WTC11 (cell line): ENCODE data around the gene ADGRL3. TPM values are rescaled to one million over a fixed set of nuclear protein-coding genes. Genes with fewer than 3 reads are reported as not detected.

Source experiments
- ATAC-seq: fragments of 200-7000 bp; cut with Tn5 transposase; 2 replicates; pipeline ENCODE4 v1.10.0; 2021; ENCODE audit warnings: mild to moderate bottlenecking, moderate library complexity
- CTCF ChIA-PET: fragments of 300-600 bp; sonication (Branson Sonifier 250); formaldehyde crosslinking; loops from one replicate; lab custom pipeline; 2021; ENCODE audit warnings: antibody characterized with exemption; lab: Charles Lee
- POLR2A ChIA-PET: fragments of 350-600 bp; sonication (Branson Sonifier 250); formaldehyde crosslinking; loops from one replicate; lab custom pipeline; 2021; ENCODE audit warnings: antibody characterized with exemption; lab: Charles Lee
- DNase-seq: peaks from one replicate; pipeline ENCODE4 v3.0.0; 2021; ENCODE audit warnings: low spot score
- H3K27ac Mint-ChIP-seq: 2 replicates; pipeline ENCODE4 v1.8.0; 2021; ENCODE audit warnings: mixed read lengths
- H3K27me3 Mint-ChIP-seq: 2 replicates; pipeline ENCODE4 v1.8.0; 2021; ENCODE audit warnings: low read depth, mild to moderate bottlenecking, moderate library complexity, mixed read lengths
- H3K36me3 Mint-ChIP-seq: 2 replicates; pipeline ENCODE4 v1.8.0; 2021; ENCODE audit warnings: mixed read lengths
- H3K4me1 Mint-ChIP-seq: 2 replicates; pipeline ENCODE4 v1.8.0; 2022; ENCODE audit warnings: mixed read lengths
- H3K4me3 Mint-ChIP-seq: 2 replicates; pipeline ENCODE4 v1.8.0; 2021; ENCODE audit warnings: mild to moderate bottlenecking, moderate library complexity, mixed read lengths
- H3K9me3 Mint-ChIP-seq: 2 replicates; pipeline ENCODE4 v1.8.0; 2021; ENCODE audit warnings: mixed read lengths
- ETV6 ChIP-seq: sonication (generic); formaldehyde crosslinking; IDR thresholded peaks from 2 replicates; pipeline ENCODE4 v1.8.1; 2022; ENCODE audit warnings: mild to moderate bottlenecking, missing genetic modification reagents
- FOXP1 ChIP-seq: sonication (generic); formaldehyde crosslinking; IDR thresholded peaks from 2 replicates; pipeline ENCODE4 v1.8.0; 2022; ENCODE audit warnings: missing genetic modification reagents, mild to moderate bottlenecking, moderate library complexity, borderline replicate concordance
- GTF2I ChIP-seq: fragments of 250-450 bp; sonication (Bioruptor Pico); conservative IDR thresholded peaks from 2 replicates; pipeline ENCODE4 v1.4.0; 2021; ENCODE audit warnings: mild to moderate bottlenecking
- JUN ChIP-seq: sonication (generic); formaldehyde crosslinking; IDR thresholded peaks from 2 replicates; pipeline ENCODE4 v1.8.0; 2023; ENCODE audit warnings: mild to moderate bottlenecking, missing genetic modification reagents
- SMAD4 ChIP-seq: sonication (generic); formaldehyde crosslinking; IDR thresholded peaks from 2 replicates; pipeline ENCODE4 v1.8.0; 2022; ENCODE audit warnings: mild to moderate bottlenecking, missing genetic modification reagents
- SOX15 ChIP-seq: fragments of 250-450 bp; sonication (Bioruptor Pico); IDR thresholded peaks from 2 replicates; pipeline ENCODE4 v1.9.0; 2021; ENCODE audit warnings: mild to moderate bottlenecking
- ZNF138 ChIP-seq: sonication (generic); formaldehyde crosslinking; conservative IDR thresholded peaks from 2 replicates; pipeline ENCODE4 v1.8.1; 2022; ENCODE audit warnings: mild to moderate bottlenecking, moderate library complexity, missing genetic modification reagents
- ZNF263 ChIP-seq: sonication (generic); formaldehyde crosslinking; IDR thresholded peaks from 2 replicates; pipeline ENCODE4 v1.8.1; 2022; ENCODE audit warnings: low read depth, mild to moderate bottlenecking, moderate library complexity, missing genetic modification reagents
- total RNA-seq: library from RNA; stranded (reverse); gene quantifications from 3 replicates; pipeline ENCODE4 v1.2.3, GENCODE V29; 2021
- TF ChIP-seq, protein P1 (sequence below): fragments of 250-450 bp; sonication (Bioruptor Pico); IDR thresholded peaks from 2 replicates; pipeline ENCODE4 v1.8.0; 2021; ENCODE audit warnings: mild to moderate bottlenecking
- TF ChIP-seq, protein P2 (sequence below): fragments of 250-450 bp; sonication (Bioruptor Pico); IDR thresholded peaks from 2 replicates; pipeline ENCODE4 v1.9.0; 2021; ENCODE audit warnings: mild to moderate bottlenecking
- TF ChIP-seq, protein P3 (sequence below): sonication (generic); formaldehyde crosslinking; IDR thresholded peaks from 2 replicates; pipeline ENCODE4 v1.8.0; 2022; ENCODE audit warnings: missing genetic modification reagents
- TF ChIP-seq, protein P4 (sequence below): fragments of 200-600 bp; IDR thresholded peaks from 2 replicates; pipeline ENCODE4 v1.8.0; 2022; ENCODE audit warnings: antibody characterized with exemption
- TF ChIP-seq, protein P5 (sequence below): sonication (generic); formaldehyde crosslinking; conservative IDR thresholded peaks from 2 replicates; pipeline ENCODE4 v1.8.1; 2023; ENCODE audit warnings: mild to moderate bottlenecking, low read depth, missing genetic modification reagents, moderate library complexity
- TF ChIP-seq, protein P6 (sequence below): sonication (generic); formaldehyde crosslinking; IDR thresholded peaks from 2 replicates; pipeline ENCODE4 v1.8.0; 2023; ENCODE audit warnings: missing genetic modification reagents
- TF ChIP-seq, protein P7 (sequence below): sonication (generic); formaldehyde crosslinking; IDR thresholded peaks from 2 replicates; pipeline ENCODE4 v1.8.0; 2023; ENCODE audit warnings: mild to moderate bottlenecking, missing genetic modification reagents

ADGRL3 gene
- total RNA-seq, 1 experiment from 2014 or later = 8.7 TPM

DNA sequence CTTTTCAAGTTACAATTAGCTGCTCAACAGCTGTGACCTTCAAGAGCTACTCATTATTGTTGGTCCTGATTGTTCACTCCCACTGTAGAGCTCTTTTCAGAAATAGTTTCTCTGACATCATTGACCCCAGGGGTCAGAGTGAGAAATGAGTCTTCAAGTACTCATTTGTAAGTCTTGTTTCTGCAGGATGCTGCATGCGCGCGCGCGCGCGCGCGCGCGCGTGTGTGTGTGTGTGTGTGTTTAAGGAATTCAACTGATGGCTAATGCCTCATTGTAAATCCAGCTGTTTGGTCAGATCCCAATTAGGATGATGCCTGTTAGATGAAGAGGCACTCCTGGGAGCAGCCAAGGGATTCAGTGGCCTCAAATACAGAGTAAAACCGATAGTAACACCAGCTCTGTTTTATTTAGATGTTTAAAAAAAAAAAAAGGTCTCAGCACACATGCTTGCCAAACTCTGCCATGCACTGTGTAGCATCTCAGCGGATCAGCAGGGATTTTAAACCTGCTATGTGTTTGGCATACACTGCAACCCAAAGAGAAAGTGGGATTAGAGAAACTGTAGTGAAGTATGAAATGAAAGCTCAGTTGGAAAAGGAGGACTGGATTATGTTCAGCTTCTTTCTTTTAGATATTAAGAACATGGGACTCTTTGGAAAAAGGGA lies 332.3 kb downstream of the ADGRL3 start:
- ATAC-seq (no peak), DNase-seq (no peak)
- Mint-ChIP-seq H3K9me3 (peaks cover 17% of the 10 kb centered on the region), H3K27me3 (no peaks in the 10 kb centered on the region), H3K4me3 (no peak overlapping the region), H3K36me3 (peaks cover 9% of the 10 kb centered on the region; the same call in 1 of the 2 replicates), H3K27ac (no peak overlapping the region), H3K4me1 (0 out of 2 replicates have a peak, but pooled peaks cover 2% of the 10 kb centered on the region)
- POLR2A ChIA-PET = interaction anchor here (0.6 kb wide), 1 partner anchor 37 kb away, joined by 3 read pairs; no protein-coding TSS in a partner anchor
- CTCF ChIA-PET = interaction anchor here (0.9 to 1.3 kb wide), 2 partner anchors 13 to 87 kb away, joined by 3 to 4 read pairs; no protein-coding TSS in a partner anchor
- TF ChIP-seq ETV6 (CRISPR knock-in tag) (no peak), ZNF138 (CRISPR knock-in tag) (no peak), JUN (CRISPR knock-in tag) (no peak)
- TF ChIP-seq, protein P1, sequence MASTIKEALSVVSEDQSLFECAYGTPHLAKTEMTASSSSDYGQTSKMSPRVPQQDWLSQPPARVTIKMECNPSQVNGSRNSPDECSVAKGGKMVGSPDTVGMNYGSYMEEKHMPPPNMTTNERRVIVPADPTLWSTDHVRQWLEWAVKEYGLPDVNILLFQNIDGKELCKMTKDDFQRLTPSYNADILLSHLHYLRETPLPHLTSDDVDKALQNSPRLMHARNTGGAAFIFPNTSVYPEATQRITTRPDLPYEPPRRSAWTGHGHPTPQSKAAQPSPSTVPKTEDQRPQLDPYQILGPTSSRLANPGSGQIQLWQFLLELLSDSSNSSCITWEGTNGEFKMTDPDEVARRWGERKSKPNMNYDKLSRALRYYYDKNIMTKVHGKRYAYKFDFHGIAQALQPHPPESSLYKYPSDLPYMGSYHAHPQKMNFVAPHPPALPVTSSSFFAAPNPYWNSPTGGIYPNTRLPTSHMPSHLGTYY (CRISPR knock-in tag) = no peak
- TF ChIP-seq, protein P2, sequence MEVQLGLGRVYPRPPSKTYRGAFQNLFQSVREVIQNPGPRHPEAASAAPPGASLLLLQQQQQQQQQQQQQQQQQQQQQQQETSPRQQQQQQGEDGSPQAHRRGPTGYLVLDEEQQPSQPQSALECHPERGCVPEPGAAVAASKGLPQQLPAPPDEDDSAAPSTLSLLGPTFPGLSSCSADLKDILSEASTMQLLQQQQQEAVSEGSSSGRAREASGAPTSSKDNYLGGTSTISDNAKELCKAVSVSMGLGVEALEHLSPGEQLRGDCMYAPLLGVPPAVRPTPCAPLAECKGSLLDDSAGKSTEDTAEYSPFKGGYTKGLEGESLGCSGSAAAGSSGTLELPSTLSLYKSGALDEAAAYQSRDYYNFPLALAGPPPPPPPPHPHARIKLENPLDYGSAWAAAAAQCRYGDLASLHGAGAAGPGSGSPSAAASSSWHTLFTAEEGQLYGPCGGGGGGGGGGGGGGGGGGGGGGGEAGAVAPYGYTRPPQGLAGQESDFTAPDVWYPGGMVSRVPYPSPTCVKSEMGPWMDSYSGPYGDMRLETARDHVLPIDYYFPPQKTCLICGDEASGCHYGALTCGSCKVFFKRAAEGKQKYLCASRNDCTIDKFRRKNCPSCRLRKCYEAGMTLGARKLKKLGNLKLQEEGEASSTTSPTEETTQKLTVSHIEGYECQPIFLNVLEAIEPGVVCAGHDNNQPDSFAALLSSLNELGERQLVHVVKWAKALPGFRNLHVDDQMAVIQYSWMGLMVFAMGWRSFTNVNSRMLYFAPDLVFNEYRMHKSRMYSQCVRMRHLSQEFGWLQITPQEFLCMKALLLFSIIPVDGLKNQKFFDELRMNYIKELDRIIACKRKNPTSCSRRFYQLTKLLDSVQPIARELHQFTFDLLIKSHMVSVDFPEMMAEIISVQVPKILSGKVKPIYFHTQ (CRISPR knock-in tag) = no peak
- TF ChIP-seq, protein P3, sequence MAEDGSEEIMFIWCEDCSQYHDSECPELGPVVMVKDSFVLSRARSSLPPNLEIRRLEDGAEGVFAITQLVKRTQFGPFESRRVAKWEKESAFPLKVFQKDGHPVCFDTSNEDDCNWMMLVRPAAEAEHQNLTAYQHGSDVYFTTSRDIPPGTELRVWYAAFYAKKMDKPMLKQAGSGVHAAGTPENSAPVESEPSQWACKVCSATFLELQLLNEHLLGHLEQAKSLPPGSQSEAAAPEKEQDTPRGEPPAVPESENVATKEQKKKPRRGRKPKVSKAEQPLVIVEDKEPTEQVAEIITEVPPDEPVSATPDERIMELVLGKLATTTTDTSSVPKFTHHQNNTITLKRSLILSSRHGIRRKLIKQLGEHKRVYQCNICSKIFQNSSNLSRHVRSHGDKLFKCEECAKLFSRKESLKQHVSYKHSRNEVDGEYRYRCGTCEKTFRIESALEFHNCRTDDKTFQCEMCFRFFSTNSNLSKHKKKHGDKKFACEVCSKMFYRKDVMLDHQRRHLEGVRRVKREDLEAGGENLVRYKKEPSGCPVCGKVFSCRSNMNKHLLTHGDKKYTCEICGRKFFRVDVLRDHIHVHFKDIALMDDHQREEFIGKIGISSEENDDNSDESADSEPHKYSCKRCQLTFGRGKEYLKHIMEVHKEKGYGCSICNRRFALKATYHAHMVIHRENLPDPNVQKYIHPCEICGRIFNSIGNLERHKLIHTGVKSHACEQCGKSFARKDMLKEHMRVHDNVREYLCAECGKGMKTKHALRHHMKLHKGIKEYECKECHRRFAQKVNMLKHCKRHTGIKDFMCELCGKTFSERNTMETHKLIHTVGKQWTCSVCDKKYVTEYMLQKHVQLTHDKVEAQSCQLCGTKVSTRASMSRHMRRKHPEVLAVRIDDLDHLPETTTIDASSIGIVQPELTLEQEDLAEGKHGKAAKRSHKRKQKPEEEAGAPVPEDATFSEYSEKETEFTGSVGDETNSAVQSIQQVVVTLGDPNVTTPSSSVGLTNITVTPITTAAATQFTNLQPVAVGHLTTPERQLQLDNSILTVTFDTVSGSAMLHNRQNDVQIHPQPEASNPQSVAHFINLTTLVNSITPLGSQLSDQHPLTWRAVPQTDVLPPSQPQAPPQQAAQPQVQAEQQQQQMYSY (CRISPR knock-in tag) = no peak
- TF ChIP-seq, protein P4, sequence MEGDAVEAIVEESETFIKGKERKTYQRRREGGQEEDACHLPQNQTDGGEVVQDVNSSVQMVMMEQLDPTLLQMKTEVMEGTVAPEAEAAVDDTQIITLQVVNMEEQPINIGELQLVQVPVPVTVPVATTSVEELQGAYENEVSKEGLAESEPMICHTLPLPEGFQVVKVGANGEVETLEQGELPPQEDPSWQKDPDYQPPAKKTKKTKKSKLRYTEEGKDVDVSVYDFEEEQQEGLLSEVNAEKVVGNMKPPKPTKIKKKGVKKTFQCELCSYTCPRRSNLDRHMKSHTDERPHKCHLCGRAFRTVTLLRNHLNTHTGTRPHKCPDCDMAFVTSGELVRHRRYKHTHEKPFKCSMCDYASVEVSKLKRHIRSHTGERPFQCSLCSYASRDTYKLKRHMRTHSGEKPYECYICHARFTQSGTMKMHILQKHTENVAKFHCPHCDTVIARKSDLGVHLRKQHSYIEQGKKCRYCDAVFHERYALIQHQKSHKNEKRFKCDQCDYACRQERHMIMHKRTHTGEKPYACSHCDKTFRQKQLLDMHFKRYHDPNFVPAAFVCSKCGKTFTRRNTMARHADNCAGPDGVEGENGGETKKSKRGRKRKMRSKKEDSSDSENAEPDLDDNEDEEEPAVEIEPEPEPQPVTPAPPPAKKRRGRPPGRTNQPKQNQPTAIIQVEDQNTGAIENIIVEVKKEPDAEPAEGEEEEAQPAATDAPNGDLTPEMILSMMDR = no peak

DNA sequence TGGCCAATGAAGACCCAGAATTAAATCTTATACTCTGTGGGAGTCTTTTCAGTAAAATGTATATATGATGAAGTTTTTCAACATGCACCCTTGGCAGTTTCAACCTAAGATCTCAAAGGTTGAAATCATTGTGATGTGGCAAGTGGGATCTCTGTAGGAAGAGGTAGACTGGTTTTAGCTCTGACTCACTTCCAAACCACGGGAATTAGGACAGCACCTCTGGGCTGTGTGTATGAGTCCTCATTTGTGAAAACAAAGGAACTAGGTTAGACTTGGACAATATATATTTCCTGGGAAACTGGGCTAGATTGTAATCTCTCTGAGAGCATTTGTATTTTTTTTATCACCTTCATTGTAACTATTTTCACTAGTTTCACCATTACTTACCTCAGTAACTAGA lies 333.0 kb downstream of the ADGRL3 start:
- Mint-ChIP-seq H3K4me1 (0 out of 2 replicates have a peak, but pooled peaks cover 2% of the 10 kb centered on the region), H3K36me3 (peaks cover 9% of the 10 kb centered on the region; the same call in 1 of the 2 replicates), H3K27ac (peak overlapping the region; percentile 20; the same call in 1 of the 2 replicates), H3K27me3 (no peaks in the 10 kb centered on the region), H3K9me3 (peaks cover 17% of the 10 kb centered on the region), H3K4me3 (no peak overlapping the region)
- ChIA-PET CTCF (interaction anchor here (1.3 kb wide), 1 partner anchor 87 kb away, joined by 4 read pairs; no protein-coding TSS in a partner anchor), POLR2A (no interaction called here)
- DNase-seq (no peak), ATAC-seq (no peak)
- TF ChIP-seq ZNF263 (CRISPR knock-in tag) (no peak), SMAD4 (no peak), SOX15 (CRISPR knock-in tag) (no peak), GTF2I (CRISPR knock-in tag) (no peak), FOXP1 (CRISPR knock-in tag) (no peak), JUN (CRISPR knock-in tag) (no peak)
- TF ChIP-seq, protein P1 (CRISPR knock-in tag) = no peak
- TF ChIP-seq, protein P5, sequence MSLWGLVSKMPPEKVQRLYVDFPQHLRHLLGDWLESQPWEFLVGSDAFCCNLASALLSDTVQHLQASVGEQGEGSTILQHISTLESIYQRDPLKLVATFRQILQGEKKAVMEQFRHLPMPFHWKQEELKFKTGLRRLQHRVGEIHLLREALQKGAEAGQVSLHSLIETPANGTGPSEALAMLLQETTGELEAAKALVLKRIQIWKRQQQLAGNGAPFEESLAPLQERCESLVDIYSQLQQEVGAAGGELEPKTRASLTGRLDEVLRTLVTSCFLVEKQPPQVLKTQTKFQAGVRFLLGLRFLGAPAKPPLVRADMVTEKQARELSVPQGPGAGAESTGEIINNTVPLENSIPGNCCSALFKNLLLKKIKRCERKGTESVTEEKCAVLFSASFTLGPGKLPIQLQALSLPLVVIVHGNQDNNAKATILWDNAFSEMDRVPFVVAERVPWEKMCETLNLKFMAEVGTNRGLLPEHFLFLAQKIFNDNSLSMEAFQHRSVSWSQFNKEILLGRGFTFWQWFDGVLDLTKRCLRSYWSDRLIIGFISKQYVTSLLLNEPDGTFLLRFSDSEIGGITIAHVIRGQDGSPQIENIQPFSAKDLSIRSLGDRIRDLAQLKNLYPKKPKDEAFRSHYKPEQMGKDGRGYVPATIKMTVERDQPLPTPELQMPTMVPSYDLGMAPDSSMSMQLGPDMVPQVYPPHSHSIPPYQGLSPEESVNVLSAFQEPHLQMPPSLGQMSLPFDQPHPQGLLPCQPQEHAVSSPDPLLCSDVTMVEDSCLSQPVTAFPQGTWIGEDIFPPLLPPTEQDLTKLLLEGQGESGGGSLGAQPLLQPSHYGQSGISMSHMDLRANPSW (CRISPR knock-in tag) = no peak
- TF ChIP-seq, protein P6, sequence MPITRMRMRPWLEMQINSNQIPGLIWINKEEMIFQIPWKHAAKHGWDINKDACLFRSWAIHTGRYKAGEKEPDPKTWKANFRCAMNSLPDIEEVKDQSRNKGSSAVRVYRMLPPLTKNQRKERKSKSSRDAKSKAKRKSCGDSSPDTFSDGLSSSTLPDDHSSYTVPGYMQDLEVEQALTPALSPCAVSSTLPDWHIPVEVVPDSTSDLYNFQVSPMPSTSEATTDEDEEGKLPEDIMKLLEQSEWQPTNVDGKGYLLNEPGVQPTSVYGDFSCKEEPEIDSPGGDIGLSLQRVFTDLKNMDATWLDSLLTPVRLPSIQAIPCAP = no peak
- TF ChIP-seq, protein P7, sequence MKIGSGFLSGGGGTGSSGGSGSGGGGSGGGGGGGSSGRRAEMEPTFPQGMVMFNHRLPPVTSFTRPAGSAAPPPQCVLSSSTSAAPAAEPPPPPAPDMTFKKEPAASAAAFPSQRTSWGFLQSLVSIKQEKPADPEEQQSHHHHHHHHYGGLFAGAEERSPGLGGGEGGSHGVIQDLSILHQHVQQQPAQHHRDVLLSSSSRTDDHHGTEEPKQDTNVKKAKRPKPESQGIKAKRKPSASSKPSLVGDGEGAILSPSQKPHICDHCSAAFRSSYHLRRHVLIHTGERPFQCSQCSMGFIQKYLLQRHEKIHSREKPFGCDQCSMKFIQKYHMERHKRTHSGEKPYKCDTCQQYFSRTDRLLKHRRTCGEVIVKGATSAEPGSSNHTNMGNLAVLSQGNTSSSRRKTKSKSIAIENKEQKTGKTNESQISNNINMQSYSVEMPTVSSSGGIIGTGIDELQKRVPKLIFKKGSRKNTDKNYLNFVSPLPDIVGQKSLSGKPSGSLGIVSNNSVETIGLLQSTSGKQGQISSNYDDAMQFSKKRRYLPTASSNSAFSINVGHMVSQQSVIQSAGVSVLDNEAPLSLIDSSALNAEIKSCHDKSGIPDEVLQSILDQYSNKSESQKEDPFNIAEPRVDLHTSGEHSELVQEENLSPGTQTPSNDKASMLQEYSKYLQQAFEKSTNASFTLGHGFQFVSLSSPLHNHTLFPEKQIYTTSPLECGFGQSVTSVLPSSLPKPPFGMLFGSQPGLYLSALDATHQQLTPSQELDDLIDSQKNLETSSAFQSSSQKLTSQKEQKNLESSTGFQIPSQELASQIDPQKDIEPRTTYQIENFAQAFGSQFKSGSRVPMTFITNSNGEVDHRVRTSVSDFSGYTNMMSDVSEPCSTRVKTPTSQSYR (CRISPR knock-in tag) = no peak
